ENCODE results near the gene RPS15A. TPM values are rescaled to one million over a fixed set of nuclear protein-coding genes. Genes with fewer than 3 reads are reported as not detected.
"Not testable (repeated sequence)": the region's sequence is repeated elsewhere in the genome, so short reads cannot be mapped to it uniquely, and the experiment has no call there.

RPS15A gene
- total and polyA plus RNA-seq, 11 donors: 391 to 3,186 (median 853) TPM

DNA sequence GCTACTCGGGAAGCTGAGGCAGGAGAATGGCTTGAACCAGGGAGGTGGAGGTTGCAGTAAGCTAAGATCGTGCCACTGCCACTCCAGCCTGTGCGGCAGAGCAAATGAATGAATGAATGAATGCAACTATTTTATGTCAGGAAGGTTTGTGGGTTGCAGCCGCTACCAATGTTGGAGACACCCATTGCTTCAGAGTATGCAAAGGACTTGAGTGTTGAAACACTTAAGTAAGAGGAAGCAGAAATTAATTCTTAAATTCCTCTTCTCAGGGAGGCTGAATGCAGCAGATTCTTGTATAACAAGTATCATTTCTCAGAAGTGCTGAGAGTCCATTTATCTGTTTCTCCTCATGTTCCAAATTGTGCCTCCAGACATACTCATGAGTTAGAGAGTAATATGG, 15.5 kb downstream of the RPS15A start:
- H3K36me3 ChIP-seq; intact Hi-C loops (cut with DNase I); DNase-seq; H3K9me3 ChIP-seq; H3K27me3 ChIP-seq; ATAC-seq; H3K4me1 ChIP-seq; H3K4me3 ChIP-seq: not testable (repeated sequence)
- 91 to 97% (median 96%) methylated on average over 4 of the region's 4 CpGs for WGBS, 4 donors
- peak overlapping the region in 1 of 12 donors; percentile 42 for H3K27ac ChIP-seq

- DNase-seq; intact Hi-C loops (cut with DNase I); H3K4me1 ChIP-seq; H3K9me3 ChIP-seq; H3K4me3 ChIP-seq; H3K36me3 ChIP-seq; H3K27ac ChIP-seq; H3K27me3 ChIP-seq; ATAC-seq: not testable (repeated sequence)
- 63 to 73% (median 70%) methylated on average over 7 of the region's 7 CpGs for WGBS, 4 donors
Observed at GRCh38 chr16:18772171-18772570, 18.0 kb downstream of the RPS15A start.

GRCh38 chr16:18770336-18770962, 19.7 kb downstream of the RPS15A start:
- H3K4me3 ChIP-seq; H3K27ac ChIP-seq; ATAC-seq; intact Hi-C loops (cut with DNase I); H3K36me3 ChIP-seq; H3K9me3 ChIP-seq; H3K4me1 ChIP-seq; H3K27me3 ChIP-seq; DNase-seq: not testable (repeated sequence)
- 93 to 96% (median 94%) methylated on average over 11 of the region's 11 CpGs for WGBS, 4 donors

GRCh38 chr16:18767217-18767616, 22.9 kb downstream of the RPS15A start:
- H3K9me3 ChIP-seq; H3K27me3 ChIP-seq; H3K36me3 ChIP-seq; intact Hi-C loops (cut with DNase I); ATAC-seq; H3K4me1 ChIP-seq; H3K27ac ChIP-seq; H3K4me3 ChIP-seq; DNase-seq: not testable (repeated sequence)
- 75 to 88% (median 78%) methylated on average over 4 to 6 of the region's 7 CpGs for WGBS, 4 donors

- intact Hi-C loops (cut with DNase I): not testable (repeated sequence)
Observed at GRCh38 chr16:18762713-18763112, 27.4 kb downstream of the RPS15A start.

DNA sequence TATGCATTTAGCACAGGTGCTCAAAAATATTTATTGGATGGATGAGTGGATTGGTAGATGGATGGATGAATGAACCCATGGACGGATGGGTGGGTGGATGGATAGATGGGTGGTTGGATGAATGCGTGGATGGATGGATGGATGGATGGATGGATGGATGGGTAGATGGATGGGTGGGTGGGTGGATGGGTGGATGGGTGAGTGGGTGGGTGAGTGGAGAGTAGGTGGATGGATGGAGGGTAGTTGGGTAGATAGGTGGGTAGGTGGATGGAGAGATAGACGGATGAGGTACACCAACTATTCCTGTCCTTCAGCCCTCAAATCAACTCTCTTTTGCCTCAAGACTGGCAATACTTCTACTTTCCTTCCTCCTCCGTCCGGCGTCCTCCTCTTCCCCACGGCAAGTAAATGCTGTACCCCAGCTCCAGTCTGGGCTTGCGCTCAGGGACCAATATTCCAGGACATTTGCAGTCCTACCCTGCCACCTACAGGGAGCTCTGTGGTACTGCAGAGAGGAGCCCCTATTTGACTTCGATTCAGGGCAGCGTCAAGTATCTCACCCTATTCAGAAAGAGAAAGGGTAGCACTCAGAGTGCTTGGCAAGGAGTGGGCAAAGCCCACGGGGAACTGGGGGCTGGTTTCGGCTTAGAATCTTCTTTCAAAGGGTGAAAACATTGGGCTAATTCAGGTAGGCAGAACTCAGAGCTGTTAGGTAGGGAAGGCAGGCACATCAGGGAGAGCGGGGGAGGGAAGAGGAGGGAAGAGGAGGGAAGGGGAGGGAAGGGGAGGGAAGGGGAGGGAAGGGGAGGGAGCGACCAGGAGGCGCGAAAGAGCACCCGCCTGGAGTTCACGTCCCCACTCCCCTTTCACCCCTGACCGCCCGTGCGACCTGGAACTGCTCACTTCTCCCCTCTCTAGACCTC, 30.3 kb downstream of the RPS15A start:
- H3K4me3 ChIP-seq; H3K9me3 ChIP-seq; H3K4me1 ChIP-seq; H3K27ac ChIP-seq; intact Hi-C loops (cut with DNase I); H3K36me3 ChIP-seq; H3K27me3 ChIP-seq: not testable (repeated sequence)
- DNase-seq (peak in 1 of 5 donors; percentile 19), ATAC-seq (peak; percentile 55 to 95 (median 90))
- TF ChIP-seq CTCF (IDR thresholded peaks at IDR 0.05): peak; percentile 48 to 67 (median 64)
- 17 to 23% (median 21%) methylated on average over 17 to 19 of the region's 21 CpGs for WGBS, 4 donors

More at GRCh38 chr16:18762713-18763112, 27.4 kb downstream of the RPS15A start:
- not testable (repeated sequence) for DNase-seq, H3K9me3 ChIP-seq, H3K4me1 ChIP-seq, H3K36me3 ChIP-seq, H3K27me3 ChIP-seq, ATAC-seq, H3K4me3 ChIP-seq, H3K27ac ChIP-seq
- WGBS, 4 donors: 41 to 57% (median 44%) methylated on average over 3 of the region's 5 CpGs

DNA sequence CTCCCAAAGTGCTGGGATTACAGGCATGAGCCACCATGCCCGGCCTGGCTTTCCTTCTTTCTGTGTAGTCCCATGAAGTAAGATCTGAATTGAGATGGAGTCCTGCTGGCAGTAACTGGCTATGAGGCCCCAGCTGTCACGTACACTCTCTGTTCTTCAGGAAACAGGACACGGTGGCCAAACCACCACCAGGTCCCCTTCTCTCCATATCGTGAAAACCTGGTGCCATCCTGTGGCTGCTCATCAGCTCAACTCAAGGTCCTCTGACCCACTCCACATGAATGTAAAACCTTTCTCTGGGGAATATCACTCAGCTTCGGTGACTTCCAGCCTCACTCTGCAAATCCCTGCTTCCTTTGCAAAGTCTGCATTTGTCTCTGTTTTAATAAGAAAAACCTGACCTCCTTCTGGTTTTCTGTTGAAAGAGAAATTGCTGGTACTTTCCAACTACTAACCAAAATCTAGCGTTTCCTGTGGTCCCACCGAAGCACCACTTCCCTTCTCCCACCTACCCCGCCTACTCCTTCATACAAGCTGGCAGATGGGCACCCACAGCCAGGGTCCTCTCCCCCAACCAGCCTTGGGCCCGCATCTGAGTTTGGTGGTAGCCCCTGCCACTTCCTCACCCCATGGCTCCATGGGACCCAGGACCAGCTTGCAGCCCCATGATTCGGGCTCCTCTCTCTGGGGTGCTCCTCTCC, 32.0 kb downstream of the RPS15A start:
- ATAC-seq; H3K9me3 ChIP-seq; DNase-seq; H3K27me3 ChIP-seq; H3K4me1 ChIP-seq; H3K36me3 ChIP-seq; H3K27ac ChIP-seq; intact Hi-C loops (cut with DNase I); H3K4me3 ChIP-seq: not testable (repeated sequence)
- 19 to 73% (median 33%) methylated on average over 2 to 3 of the region's 10 CpGs; no CpG with 5 or more reads in 1 of the 4 donors for WGBS, 4 donors

DNA sequence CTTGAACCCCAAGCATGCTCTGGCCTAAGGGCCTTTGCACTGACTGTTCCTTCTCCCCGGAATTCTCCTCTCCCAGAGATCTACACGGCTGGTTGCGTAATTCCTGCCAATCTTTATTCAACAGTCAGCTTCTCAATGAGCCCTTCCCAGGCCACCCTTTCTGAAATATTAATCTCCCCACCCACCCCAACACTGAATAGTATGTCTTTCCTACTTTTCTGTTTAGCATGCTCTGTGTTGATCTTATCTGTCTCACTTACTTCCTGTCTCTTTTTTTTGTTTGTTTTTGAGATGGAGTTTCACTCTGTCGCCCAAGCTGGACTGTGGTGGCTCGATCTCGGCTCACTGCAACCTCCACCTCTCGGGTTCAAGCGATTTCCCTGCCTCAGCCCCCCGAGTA, 33.5 kb downstream of the RPS15A start:
- not testable (repeated sequence) for H3K36me3 ChIP-seq, H3K27ac ChIP-seq

GRCh38 chr16:18742870-18743269, 47.3 kb downstream of the RPS15A start:
- intact Hi-C loops (cut with DNase I); ATAC-seq; DNase-seq: not testable (repeated sequence)

More for the DNA sequence above, 33.5 kb downstream of the RPS15A start:
- intact Hi-C loops (cut with DNase I); H3K4me3 ChIP-seq; ATAC-seq; DNase-seq; H3K9me3 ChIP-seq; H3K27me3 ChIP-seq; H3K4me1 ChIP-seq: not testable (repeated sequence)
- WGBS, 4 donors: 72 to 75% (median 73%) methylated on average over 9 of the region's 9 CpGs

More at GRCh38 chr16:18742870-18743269, 47.3 kb downstream of the RPS15A start:
- not testable (repeated sequence) for H3K4me1 ChIP-seq, H3K36me3 ChIP-seq, H3K27me3 ChIP-seq, H3K4me3 ChIP-seq, H3K9me3 ChIP-seq, H3K27ac ChIP-seq
- WGBS, 4 donors: 55 to 67% (median 64%) methylated on average over 2 to 5 of the region's 8 CpGs

All from heart left ventricle (tissue), 16 donors.